Keratinocyte (primary cell): Measurements from ENCODE around the gene LAT. TPM values are rescaled to one million over a fixed set of nuclear protein-coding genes. Genes with fewer than 3 reads are reported as not detected.

ENCODE experiments used
- DNase-seq: peaks from one replicate; pipeline ENCODE4 v3.0.0-alpha.2; 2011; ENCODE audit warnings: low read depth, missing footprints, low spot score
- FAIRE-seq: peaks from 2 replicates; lab custom pipeline; 2011; peaks lifted over from hg19 to GRCh38; lab: Jason Lieb, UNC
- H2AFZ ChIP-seq: 2 replicates; pipeline ENCODE4 v1.6.0; 2012; ENCODE audit warnings: low read length, control low read depth, inconsistent platforms; ENCODE audit not compliant: control insufficient read depth
- H3K27ac ChIP-seq: 2 replicates; pipeline ENCODE4 v1.5.1; 2011; ENCODE audit warnings: low read length; ENCODE audit not compliant: control insufficient read depth, insufficient read depth
- H3K27me3 ChIP-seq: 3 replicates; pipeline ENCODE4 v1.6.0; 2011; ENCODE audit warnings: low read length; ENCODE audit not compliant: control insufficient read depth, insufficient read depth; ENCODE audit errors: extremely low read depth
- H3K36me3 ChIP-seq, 2 experiments: 2 replicates in 1 of 2; 3 replicates in 1 of 2; pipeline ENCODE4 v1.5.1; 2011; ENCODE audit warnings: low read length in 2 of 2, mild to moderate bottlenecking in 1 of 2; ENCODE audit not compliant: control insufficient read depth in 2 of 2, insufficient read depth in 2 of 2; ENCODE audit errors: extremely low read depth in 1 of 2
- H3K4me1 ChIP-seq: 3 replicates; pipeline ENCODE4 v1.5.1; 2011; ENCODE audit warnings: low read length; ENCODE audit not compliant: control insufficient read depth, insufficient read depth; ENCODE audit errors: extremely low read depth
- H3K4me2 ChIP-seq: 3 replicates; pipeline ENCODE4 v1.6.0; 2011; ENCODE audit warnings: low read depth, low read length; ENCODE audit not compliant: control insufficient read depth, insufficient read depth; ENCODE audit errors: extremely low read depth
- H3K4me3 ChIP-seq, 3 experiments: fragments of 200-600 bp in 1 of 3; sonication (generic) in 1 of 3; 2 replicates in 2 of 3; 3 replicates in 1 of 3; pipeline ENCODE4 v1.5.1; 2011 to 2016; ENCODE audit warnings: low read length in 3 of 3, mild to moderate bottlenecking in 3 of 3, control low read depth in 2 of 3, inconsistent platforms in 1 of 3, low read depth in 1 of 3, mixed read lengths in 1 of 3, mixed run types in 1 of 3, moderate library complexity in 1 of 3; ENCODE audit not compliant: control insufficient read depth in 2 of 3, insufficient read depth in 2 of 3; ENCODE audit errors: extremely low read depth in 1 of 3
- H3K79me2 ChIP-seq: 2 replicates; pipeline ENCODE4 v1.6.0; 2012; ENCODE audit warnings: low read length; ENCODE audit not compliant: control insufficient read depth, insufficient read depth
- H3K9ac ChIP-seq: 3 replicates; pipeline ENCODE4 v1.6.0; 2011; ENCODE audit warnings: low read length; ENCODE audit not compliant: control insufficient read depth, insufficient read depth; ENCODE audit errors: extremely low read depth
- H3K9me1 ChIP-seq: 3 replicates; pipeline ENCODE4 v1.6.0; 2011; ENCODE audit warnings: low read length; ENCODE audit not compliant: control insufficient read depth, insufficient read depth; ENCODE audit errors: extremely low read depth
- H3K9me3 ChIP-seq: 2 replicates; pipeline ENCODE4 v1.5.1; 2012; ENCODE audit warnings: low read depth, low read length; ENCODE audit not compliant: control insufficient read depth
- H4K20me1 ChIP-seq: 3 replicates; pipeline ENCODE4 v1.6.0; 2011; ENCODE audit warnings: low read length; ENCODE audit not compliant: control insufficient read depth, insufficient read depth; ENCODE audit errors: extremely low read depth
- CTCF ChIP-seq, 3 experiments: IDR thresholded peaks in 1 of 3; conservative IDR thresholded peaks in 1 of 3; optimal IDR thresholded peaks in 1 of 3; 2 replicates in 2 of 3; 3 replicates in 1 of 3; pipeline versions ENCODE3 to v1.5.1; 2011; ENCODE audit warnings: low read length in 3 of 3, mild to moderate bottlenecking in 3 of 3, moderate library complexity in 2 of 3, control low read depth in 1 of 3, inconsistent platforms in 1 of 3; ENCODE audit not compliant: insufficient read depth in 2 of 3; ENCODE audit errors: extremely low read depth in 1 of 3
- EZH2 ChIP-seq: IDR thresholded peaks from one replicate; pipeline ENCODE4 v1.6.1; 2012; ENCODE audit warnings: inconsistent platforms, mild to moderate bottlenecking, low read length, moderate library complexity
- dilution Hi-C: fragments of 300-500 bp; cut with MboI; formaldehyde crosslinking; loops from one replicate; pipeline ENCODE4 v1.7.0; 2020; ENCODE audit warnings: low sequenced_read_pairs; ENCODE audit not compliant: extremely low pct_ligation_motif_present
- polyA minus RNA-seq, 3 experiments: library from RNA; depleted of rRNA, polyadenylated mRNA; stranded (reverse); fragments of >200 nt; gene quantifications; 1 replicate in 1 of 3; 2 replicates in 1 of 3; 3 replicates in 1 of 3; pipeline ENCODE4 v1.2.3, GENCODE V29; 2011
- polyA plus RNA-seq, 5 experiments: library from polyadenylated mRNA; depleted of rRNA in 3 of 5; stranded (reverse) in 3 of 5; stranded (forward) in 1 of 5; unstranded in 1 of 5; fragments of >200 nt; gene quantifications; 1 replicate in 1 of 5; 2 replicates in 3 of 5; 3 replicates in 1 of 5; pipeline versions ENCODE4 v1.2.1 to v1.2.3, GENCODE V29; 2011 to 2012; ENCODE audit warnings: missing spikeins in 2 of 5, low read depth in 1 of 5, low replicate concordance in 1 of 5

LAT gene
- polyA plus RNA-seq (1.2 to 3.0 TPM (median 1.2 TPM) in 3 replicates), polyA minus RNA-seq (0.64 to 2.5 TPM (median 0.92 TPM) in 3 replicates)
- polyA plus RNA-seq (2011; ENCODE audit: low read depth), result 3.0 TPM
- 0.26 and 0.46 TPM in 2 replicates for polyA plus RNA-seq (2011; cell fraction: cytosol; rRNA removed)
- polyA plus RNA-seq (2011; cell fraction: nucleus; rRNA removed), result 22.6 and 25.9 TPM in 2 replicates
- 0.69 and 3.4 TPM in 2 replicates for polyA plus RNA-seq (2012; ENCODE audit: low replicate concordance)
- not detected for polyA minus RNA-seq (2011; cell fraction: cytosol; rRNA and poly(A)+ RNA removed)
- polyA minus RNA-seq (2011; cell fraction: nucleus; rRNA and poly(A)+ RNA removed), result 1.6 TPM in 2 replicates

GRCh38 chr16:28984619-28985135 is at the start of gene LAT:
TSS of gene LAT (plus strand) at chr16:28985052. CDS start at chr16:28985418, 366 bp downstream.
- FAIRE-seq (no peak), DNase-seq (no peak)
- H3K4me3 ChIP-seq, result no peak within 1 kb of the TSS
- H3K9ac ChIP-seq, result no peak within 1 kb of the TSS
- peaks cover 1% of the 10 kb centered on the region for H3K9me3 ChIP-seq
- no peak within 1 kb of the TSS for H3K4me2 ChIP-seq
- H3K27me3 ChIP-seq, result no peaks in the 10 kb centered on the region
- no peaks in the 10 kb centered on the region for H3K4me1 ChIP-seq
- no peak for TF ChIP-seq EZH2
- TF ChIP-seq CTCF (optimal IDR thresholded peaks at IDR 0.05 in 1 of 3, IDR thresholded peaks at IDR 0.05 in 1 of 3, conservative IDR thresholded peaks at IDR 0.05 in 1 of 3; ENCODE audit: extremely low read depth in 1 of 3, insufficient read depth in 2 of 3, low read length in 3 of 3), result no peak
- H3K9me1 ChIP-seq, result no peaks in the 10 kb centered on the region
- H3K36me3 ChIP-seq, result peaks cover 17 to 28% of the 10 kb centered on the region in 2 experiments
- dilution Hi-C loops, result no loop called here
- H3K79me2 ChIP-seq, result no peaks in the 10 kb centered on the region
- no peak within 1 kb of the TSS for H2AFZ ChIP-seq
- H3K27ac ChIP-seq, result no peak within 1 kb of the TSS
- no peaks in the 10 kb centered on the region for H4K20me1 ChIP-seq

- Histone ChIP-seq H3K27ac (no peak overlapping the region), H3K4me1 (no peaks in the 10 kb centered on the region), H3K9me3 (no peaks in the 10 kb centered on the region), H3K79me2 (no peaks in the 10 kb centered on the region), H2AFZ (no peak overlapping the region), H3K9me1 (no peaks in the 10 kb centered on the region), H3K4me3 (no peak overlapping the region), H3K9ac (no peak overlapping the region), H3K36me3 (no peaks in the 10 kb centered on the region), H3K4me2 (no peak overlapping the region), H3K27me3 (no peaks in the 10 kb centered on the region), H4K20me1 (no peaks in the 10 kb centered on the region)
- dilution Hi-C loops, result no loop called here
- no peak for TF ChIP-seq EZH2
- no peak for TF ChIP-seq CTCF (optimal IDR thresholded peaks at IDR 0.05 in 1 of 3, IDR thresholded peaks at IDR 0.05 in 1 of 3, conservative IDR thresholded peaks at IDR 0.05 in 1 of 3; ENCODE audit: extremely low read depth in 1 of 3, insufficient read depth in 2 of 3, low read length in 3 of 3)
- DNase-seq, result no peak
- no peak for FAIRE-seq
These were observed 49.5 kb upstream of the LAT start for GRCh38 chr16:28935346-28935745.
